ENCODE results near the gene CD3G. TPM values are rescaled to one million over a fixed set of nuclear protein-coding genes. Genes with fewer than 3 reads are reported as not detected.

Gene CD3G
- total and polyA plus RNA-seq, 9 donors = 0.15 to 1.4 (median 0.40) TPM; not detected in 1

DNA sequence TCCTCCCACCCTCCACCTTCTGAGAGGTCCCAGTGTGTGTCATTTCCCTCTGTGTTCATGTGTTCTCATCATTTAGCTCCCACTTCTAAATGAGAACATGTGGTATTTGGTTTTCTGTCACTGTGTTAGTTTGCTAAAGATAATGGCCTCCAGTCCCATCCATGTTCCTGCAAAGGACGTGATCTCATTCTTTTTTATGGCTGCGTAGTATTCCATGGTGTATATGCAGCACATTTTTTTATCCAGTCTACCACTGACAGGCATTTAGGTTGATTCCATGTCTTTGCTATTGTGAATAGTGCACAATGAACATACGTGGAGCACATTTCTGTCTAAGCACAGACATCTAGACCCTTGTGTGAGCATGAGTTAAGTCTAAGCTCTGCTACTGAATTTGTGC lies 33.9 kb upstream of the CD3G start:
- TF ChIP-seq CTCF (IDR thresholded peaks at IDR 0.05) (no peak), EP300 (IDR thresholded peaks at IDR 0.05) (no peak), POLR2A (IDR thresholded peaks at IDR 0.05) (no peak)
- WGBS, 3 donors = 73 to 87% (median 76%) methylated on average over 3 of the region's 3 CpGs

DNA sequence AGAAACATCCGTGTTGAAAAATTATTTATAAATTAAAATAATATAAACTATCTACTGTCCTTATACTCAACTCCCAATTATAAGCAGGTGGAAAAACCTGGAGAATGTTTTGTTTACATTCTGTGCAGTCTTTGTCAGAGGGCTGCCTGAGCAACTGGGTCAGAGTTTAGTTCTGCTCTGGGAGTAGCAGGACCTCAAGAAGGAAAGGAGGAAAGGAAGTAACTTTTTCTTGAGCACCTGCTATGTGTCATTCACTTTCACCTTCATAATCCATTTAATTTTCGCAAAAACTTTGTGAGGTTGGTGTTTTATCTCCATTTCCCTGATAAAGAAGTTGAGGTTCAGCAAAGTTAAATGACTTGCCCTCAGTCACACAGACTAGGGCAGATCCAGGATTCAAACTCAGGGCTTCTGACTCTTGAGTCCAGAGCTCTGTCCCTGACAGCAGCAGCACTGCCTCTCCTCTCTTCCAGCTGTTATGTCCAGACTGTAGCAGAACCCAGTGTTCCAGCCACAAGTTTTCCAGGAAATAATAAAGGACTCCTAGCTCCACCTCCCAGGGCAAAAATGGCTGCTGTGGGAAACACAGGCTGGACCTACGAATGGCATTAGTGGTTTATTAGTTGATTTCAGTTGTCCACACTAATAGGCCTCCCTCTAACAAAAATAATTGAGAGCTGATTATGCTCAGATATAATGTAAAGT lies 33.2 kb upstream of the CD3G start:
- H3K27ac ChIP-seq = no peak overlapping the region
- TF ChIP-seq POLR2A (IDR thresholded peaks at IDR 0.05) (no peak), CTCF (IDR thresholded peaks at IDR 0.05) (no peak), EP300 (IDR thresholded peaks at IDR 0.05) (no peak)
- no peak for DNase-seq
- WGBS, 3 donors = 28 to 49% (median 29%) methylated on average over 3 of the region's 3 CpGs
- intact Hi-C loops (cut with DNase I) = no loop called here
- H3K9me3 ChIP-seq = no peaks in the 10 kb centered on the region
- no peaks in the 10 kb centered on the region for H3K4me1 ChIP-seq (ENCODE audit: insufficient read depth)
- no peaks in the 10 kb centered on the region for H3K36me3 ChIP-seq
- no peaks in the 10 kb centered on the region for H3K27me3 ChIP-seq
- no peak overlapping the region for H3K4me3 ChIP-seq

More for the DNA sequence above, 33.9 kb upstream of the CD3G start:
- H3K9me3 ChIP-seq = no peaks in the 10 kb centered on the region
- no peak overlapping the region for H3K4me3 ChIP-seq
- no peak overlapping the region for H3K27ac ChIP-seq
- intact Hi-C loops (cut with DNase I) = no loop called here
- H3K4me1 ChIP-seq (ENCODE audit: insufficient read depth) = no peaks in the 10 kb centered on the region
- no peaks in the 10 kb centered on the region for H3K36me3 ChIP-seq
- no peak for DNase-seq
- H3K27me3 ChIP-seq = no peaks in the 10 kb centered on the region

GRCh38 chr11:118311518-118311917 lies 32.6 kb upstream of the CD3G start:
- Histone ChIP-seq H3K27ac (no peak overlapping the region), H3K4me3 (no peak overlapping the region), H3K9me3 (no peaks in the 10 kb centered on the region), H3K4me1 (ENCODE audit: insufficient read depth) (no peaks in the 10 kb centered on the region), H3K36me3 (no peaks in the 10 kb centered on the region), H3K27me3 (no peaks in the 10 kb centered on the region)
- DNase-seq = no peak
- intact Hi-C loops (cut with DNase I) = no loop called here
- 62 to 67% (median 64%) methylated on average over 4 of the region's 4 CpGs for WGBS, 3 donors
- TF ChIP-seq EP300 (IDR thresholded peaks at IDR 0.05) = no peak
- no peak for TF ChIP-seq POLR2A (IDR thresholded peaks at IDR 0.05)
- no peak for TF ChIP-seq CTCF (IDR thresholded peaks at IDR 0.05)

DNA sequence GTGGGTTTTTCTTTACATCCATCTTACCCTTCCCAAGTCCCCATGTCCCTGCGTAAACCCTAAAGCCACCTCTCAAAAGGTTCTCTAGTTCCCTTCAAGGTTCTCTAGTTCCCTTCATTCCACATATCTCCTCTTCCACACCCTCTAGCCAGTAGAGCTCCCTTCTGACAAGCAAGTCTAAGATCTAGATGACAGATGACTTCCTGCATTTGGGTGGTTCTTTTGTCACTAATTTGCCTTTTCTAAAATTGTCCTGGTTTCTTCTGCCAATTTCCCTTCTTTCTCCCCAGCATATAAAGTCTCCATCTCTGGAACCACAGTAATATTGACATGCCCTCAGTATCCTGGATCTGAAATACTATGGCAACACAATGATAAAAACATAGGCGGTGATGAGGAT lies 31.8 kb upstream of the CD3G start:
- WGBS, 3 donors = 82 to 91% (median 84%) methylated on average over 2 of the region's 2 CpGs
- intact Hi-C loops (cut with DNase I) = no loop called here
- no peak for TF ChIP-seq EP300 (IDR thresholded peaks at IDR 0.05)
- H3K9me3 ChIP-seq = no peaks in the 10 kb centered on the region
- H3K27me3 ChIP-seq = no peaks in the 10 kb centered on the region
- no peak overlapping the region for H3K4me3 ChIP-seq
- H3K27ac ChIP-seq = no peak overlapping the region
- no peaks in the 10 kb centered on the region for H3K36me3 ChIP-seq
- H3K4me1 ChIP-seq (ENCODE audit: insufficient read depth) = no peaks in the 10 kb centered on the region
- DNase-seq = no peak

GRCh38 chr11:118313242-118313641 lies 30.9 kb upstream of the CD3G start:
- Histone ChIP-seq H3K36me3 (no peaks in the 10 kb centered on the region), H3K9me3 (no peaks in the 10 kb centered on the region), H3K4me1 (ENCODE audit: insufficient read depth) (no peaks in the 10 kb centered on the region), H3K27ac (no peak overlapping the region), H3K27me3 (no peaks in the 10 kb centered on the region), H3K4me3 (no peak overlapping the region)
- 31 to 47% (median 34%) methylated on average over 4 of the region's 4 CpGs for WGBS, 3 donors
- TF ChIP-seq EP300 (IDR thresholded peaks at IDR 0.05) (no peak), POLR2A (IDR thresholded peaks at IDR 0.05) (no peak), CTCF (IDR thresholded peaks at IDR 0.05) (no peak)
- intact Hi-C loops (cut with DNase I) = no loop called here
- DNase-seq = no peak

Measured in ovary (tissue), 9 donors.